Keratinocyte (primary cell): ENCODE data around the gene DRGX.

Experiments used
- CTCF ChIP-seq, 3 experiments: IDR thresholded peaks in 1 of 3; conservative IDR thresholded peaks in 1 of 3; optimal IDR thresholded peaks in 1 of 3; 2 replicates in 2 of 3; 3 replicates in 1 of 3; pipeline versions ENCODE3 to v1.5.1; 2011; ENCODE audit warnings: low read length in 3 of 3, mild to moderate bottlenecking in 3 of 3, moderate library complexity in 2 of 3, control low read depth in 1 of 3, inconsistent platforms in 1 of 3; ENCODE audit not compliant: insufficient read depth in 2 of 3; ENCODE audit errors: extremely low read depth in 1 of 3
- EZH2 ChIP-seq: IDR thresholded peaks from one replicate; pipeline ENCODE4 v1.6.1; 2012; ENCODE audit warnings: inconsistent platforms, mild to moderate bottlenecking, low read length, moderate library complexity

GRCh38 chr10:49388161-49388560 lies 7.7 kb downstream of the DRGX start:
- TF ChIP-seq CTCF (optimal IDR thresholded peaks at IDR 0.05 in 1 of 3, IDR thresholded peaks at IDR 0.05 in 1 of 3, conservative IDR thresholded peaks at IDR 0.05 in 1 of 3; ENCODE audit: extremely low read depth in 1 of 3, insufficient read depth in 2 of 3, low read length in 3 of 3) (no peak), EZH2 (no peak)
